ENCODE results near the gene SEC22B.
"Not testable (repeated sequence)": the region's sequence is repeated elsewhere in the genome, so short reads cannot be mapped to it uniquely, and the experiment has no call there.

Gene SEC22B

GRCh38 chr1:120144626-120145025, 31.7 kb downstream of the SEC22B start:
- not testable (repeated sequence) for DNase-seq

GRCh38 chr1:120144169-120144568, 32.2 kb downstream of the SEC22B start:
- not testable (repeated sequence) for DNase-seq

- not testable (repeated sequence) for DNase-seq
These were observed 33.0 kb downstream of the SEC22B start for GRCh38 chr1:120143334-120143733.

GRCh38 chr1:120142512-120143263, 33.6 kb downstream of the SEC22B start:
- not testable (repeated sequence) for DNase-seq

- DNase-seq: not testable (repeated sequence)
These were observed 34.5 kb downstream of the SEC22B start for GRCh38 chr1:120141865-120142264.

- DNase-seq: not testable (repeated sequence)
These were observed 35.6 kb downstream of the SEC22B start for GRCh38 chr1:120140656-120141265.

- not testable (repeated sequence) for DNase-seq
These were observed 40.2 kb downstream of the SEC22B start for GRCh38 chr1:120136086-120136485.

- DNase-seq: not testable (repeated sequence)
These were observed 42.4 kb downstream of the SEC22B start for GRCh38 chr1:120133928-120134325.

GRCh38 chr1:120133228-120133927, 42.9 kb downstream of the SEC22B start:
- DNase-seq: no peak

GRCh38 chr1:120132406-120132763, 43.9 kb downstream of the SEC22B start:
- not testable (repeated sequence) for DNase-seq

GRCh38 chr1:120131611-120132405, 44.5 kb downstream of the SEC22B start:
- DNase-seq: not testable (repeated sequence)

GRCh38 chr1:120127921-120128320, 48.4 kb downstream of the SEC22B start:
- DNase-seq: not testable (repeated sequence)

- not testable (repeated sequence) for DNase-seq
These were observed 50.1 kb downstream of the SEC22B start for GRCh38 chr1:120126216-120126615.

GRCh38 chr1:120124628-120125027, 51.7 kb downstream of the SEC22B start:
- not testable (repeated sequence) for DNase-seq

GRCh38 chr1:120123813-120124510, 52.4 kb downstream of the SEC22B start:
- DNase-seq: not testable (repeated sequence)

GRCh38 chr1:120122262-120122893, 53.9 kb downstream of the SEC22B start:
- DNase-seq: not testable (repeated sequence)

GRCh38 chr1:120121830-120122229, 54.5 kb downstream of the SEC22B start:
- not testable (repeated sequence) for DNase-seq

- DNase-seq: not testable (repeated sequence)
These were observed 55.8 kb downstream of the SEC22B start for GRCh38 chr1:120120525-120120924.

- not testable (repeated sequence) for DNase-seq
These were observed 58.7 kb downstream of the SEC22B start for GRCh38 chr1:120117371-120118177.

- DNase-seq: not testable (repeated sequence)
These were observed 60.2 kb downstream of the SEC22B start for GRCh38 chr1:120116094-120116493.

GRCh38 chr1:120113134-120113533, 63.2 kb downstream of the SEC22B start:
- DNase-seq: not testable (repeated sequence)
